GM18505 (cell line): ENCODE data around the gene PFDN1.

ENCODE experiments used
- ATAC-seq: cut with Tn5 transposase; IDR thresholded peaks from one replicate; pipeline ENCODE4 v1.9.1; 2021; ENCODE audit not compliant: unreplicated experiment
- POLR2A ChIP-seq: IDR thresholded peaks from 4 replicates; pipeline ENCODE4 v1.6.1; 2011; ENCODE audit warnings: borderline replicate concordance; ENCODE audit not compliant: insufficient read depth, insufficient read length; ENCODE audit errors: extremely low read depth

PFDN1 gene

DNA sequence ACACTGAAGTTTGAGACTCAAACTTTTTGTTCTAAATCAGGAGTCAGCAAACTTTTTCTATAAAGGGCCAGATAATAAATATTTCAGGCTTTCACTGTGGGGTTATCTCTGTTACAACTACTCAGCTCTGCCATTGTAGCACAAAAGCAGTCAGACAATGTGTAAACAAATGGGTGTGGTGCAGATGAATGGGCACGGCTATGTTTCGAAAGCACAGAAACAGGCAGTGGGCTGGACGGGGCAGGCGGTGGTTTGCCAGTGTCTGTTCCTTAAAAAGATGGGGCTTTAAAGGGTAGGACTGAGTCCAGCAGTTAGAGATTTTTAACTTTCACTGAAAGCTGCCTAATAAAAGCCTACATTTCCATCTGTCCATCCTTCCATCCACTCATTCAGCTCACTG lies 48.9 kb downstream of the PFDN1 start:
- ATAC-seq = no peak
- no peak for TF ChIP-seq POLR2A

DNA sequence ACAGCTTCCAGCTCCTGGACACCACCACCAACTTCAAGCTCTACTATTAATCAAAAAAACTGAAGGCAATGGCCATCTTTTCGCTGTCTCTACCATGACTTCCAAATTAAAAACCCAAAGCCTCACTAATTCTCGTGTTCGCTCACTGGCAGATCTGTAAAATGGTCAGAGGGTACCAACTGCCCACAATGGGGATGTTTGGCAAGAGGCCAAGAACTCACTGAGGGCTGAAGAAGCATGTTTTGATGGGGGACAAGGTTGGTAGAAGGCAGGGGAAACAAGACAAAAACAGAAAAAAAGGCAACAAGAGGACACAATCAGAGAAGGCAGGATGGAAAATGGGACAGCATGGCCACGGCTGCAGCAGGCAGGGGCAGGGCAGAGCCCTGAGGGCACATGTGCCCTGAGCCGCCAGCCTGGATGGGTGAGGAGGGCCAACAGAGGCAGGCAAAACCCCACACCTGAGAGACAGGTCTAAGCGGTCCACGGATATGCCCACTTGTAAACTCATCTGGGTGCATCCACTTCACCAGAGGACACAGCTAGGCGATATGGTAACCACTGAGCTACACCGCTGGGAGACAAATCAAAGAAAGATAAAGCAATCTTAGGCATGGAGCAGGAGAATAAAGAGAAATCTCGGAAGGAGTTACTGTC lies 50.3 kb downstream of the PFDN1 start:
- no peak for TF ChIP-seq POLR2A
- ATAC-seq = no peak

DNA sequence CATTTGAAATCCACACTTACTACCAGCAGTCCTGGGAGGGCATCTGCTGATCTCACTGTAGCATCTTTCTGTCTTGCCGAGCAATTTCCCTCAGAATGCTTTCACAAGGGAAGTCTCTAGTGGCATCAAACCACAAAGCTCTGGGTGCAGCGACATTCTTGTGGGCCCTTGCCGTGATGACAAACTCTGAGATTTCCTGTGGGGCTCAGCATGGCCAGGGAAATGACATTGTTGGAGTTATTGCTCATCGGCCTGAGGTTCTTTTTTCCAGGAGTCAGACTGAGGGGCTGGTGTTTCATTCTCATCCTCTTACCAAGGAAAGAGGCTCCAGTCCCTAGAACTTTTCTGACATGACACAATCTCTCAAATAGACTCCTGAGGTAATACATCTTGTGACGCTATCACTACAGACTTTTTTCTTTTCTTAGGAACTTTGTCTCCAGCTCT lies 51.4 kb downstream of the PFDN1 start:
- TF ChIP-seq POLR2A = no peak
- peak; percentile 75 for ATAC-seq

DNA sequence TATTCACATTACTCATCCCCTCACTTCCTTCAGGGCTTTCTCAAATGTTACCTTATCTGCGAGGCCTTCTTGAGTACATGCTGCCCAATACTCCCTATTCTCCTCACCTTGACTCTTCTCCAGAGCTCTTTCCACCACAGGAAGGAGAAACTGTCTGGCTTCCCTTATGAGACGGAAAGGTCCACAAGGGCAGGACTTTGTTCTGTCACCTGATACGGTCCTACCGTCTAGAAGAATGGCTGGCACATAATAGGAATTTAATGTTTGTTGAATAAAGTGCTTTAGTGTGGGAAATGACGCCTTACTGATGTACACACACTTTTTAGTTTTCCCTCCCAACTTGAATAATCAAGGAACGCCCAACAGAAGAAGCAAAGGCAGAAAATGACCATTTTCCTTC lies 52.5 kb downstream of the PFDN1 start:
- TF ChIP-seq POLR2A = no peak
- ATAC-seq = no peak

DNA sequence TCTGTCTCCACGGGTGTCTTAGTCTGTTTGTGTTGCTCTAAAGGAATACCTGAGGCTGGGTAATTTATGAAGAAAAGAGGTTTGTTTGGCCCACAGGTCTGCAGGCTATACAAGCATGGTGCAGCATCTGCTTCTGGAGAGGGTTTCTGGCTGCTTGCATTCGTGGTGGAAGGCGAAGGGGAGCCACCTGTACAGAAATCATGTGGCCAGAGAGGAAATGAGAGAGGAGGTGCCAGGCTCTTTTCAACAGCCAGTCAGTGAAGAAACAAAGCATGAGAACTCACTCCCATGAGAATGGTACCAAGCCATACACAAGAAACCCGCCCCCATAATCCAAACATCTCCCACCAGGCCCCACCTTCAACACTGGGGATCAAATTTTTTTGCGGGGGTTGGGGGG lies 53.4 kb downstream of the PFDN1 start:
- ATAC-seq = no peak
- TF ChIP-seq POLR2A = no peak

DNA sequence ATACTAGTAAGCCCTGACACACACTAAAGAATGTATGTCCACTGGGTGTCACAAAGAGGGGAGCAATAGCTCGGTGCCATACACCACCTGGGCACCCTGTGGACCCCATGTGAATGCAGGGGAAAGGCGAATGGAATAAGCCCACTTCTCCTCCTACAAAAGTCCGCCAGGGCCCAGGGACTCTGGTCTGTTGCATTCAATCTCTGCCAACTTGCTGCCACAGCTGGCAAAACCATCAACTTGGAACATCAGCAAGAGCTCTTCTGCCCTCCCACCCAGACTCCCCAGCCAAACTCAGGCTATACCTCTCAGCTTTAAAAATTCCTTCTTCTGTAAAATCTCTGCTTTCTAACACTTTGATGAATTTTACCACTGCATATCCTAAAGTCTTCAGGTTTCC lies 54.5 kb downstream of the PFDN1 start:
- ATAC-seq = no peak
- TF ChIP-seq POLR2A = no peak

DNA sequence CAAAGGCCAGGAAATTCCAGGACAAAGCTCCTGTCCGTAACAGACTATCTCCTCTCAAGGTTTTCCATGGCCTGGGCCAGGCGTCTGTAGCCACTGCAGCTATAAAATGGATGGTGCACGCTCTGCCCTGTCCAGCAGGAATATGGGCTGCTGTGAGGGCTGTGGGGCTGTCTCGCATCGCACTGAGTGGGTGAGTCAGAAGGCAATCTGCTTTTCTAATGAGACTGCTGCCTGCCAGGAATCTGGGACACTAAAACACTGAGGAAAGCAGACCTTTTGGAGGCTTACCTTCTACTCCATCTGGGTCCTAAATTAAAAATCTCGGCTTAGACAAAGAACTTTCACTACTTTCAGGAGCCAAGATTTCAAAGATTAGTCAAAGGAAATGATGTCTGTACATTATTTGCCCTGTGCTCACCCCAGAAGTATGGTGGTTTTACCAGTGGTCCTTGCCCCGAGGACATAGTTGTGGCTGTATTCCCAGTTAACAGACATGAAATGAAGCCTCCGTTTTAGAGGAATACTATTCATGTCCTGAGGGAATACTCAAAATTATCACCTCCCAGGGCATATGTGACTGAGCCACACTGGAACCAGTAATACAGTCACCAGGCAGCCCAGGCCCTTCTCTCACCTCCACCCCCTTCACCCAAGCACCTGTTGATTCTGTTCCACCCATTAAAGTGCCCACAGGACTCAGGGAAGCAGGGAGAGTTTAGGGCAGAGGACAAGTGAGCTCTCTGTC lies 56.4 kb downstream of the PFDN1 start:
- no peak for ATAC-seq
- no peak for TF ChIP-seq POLR2A

DNA sequence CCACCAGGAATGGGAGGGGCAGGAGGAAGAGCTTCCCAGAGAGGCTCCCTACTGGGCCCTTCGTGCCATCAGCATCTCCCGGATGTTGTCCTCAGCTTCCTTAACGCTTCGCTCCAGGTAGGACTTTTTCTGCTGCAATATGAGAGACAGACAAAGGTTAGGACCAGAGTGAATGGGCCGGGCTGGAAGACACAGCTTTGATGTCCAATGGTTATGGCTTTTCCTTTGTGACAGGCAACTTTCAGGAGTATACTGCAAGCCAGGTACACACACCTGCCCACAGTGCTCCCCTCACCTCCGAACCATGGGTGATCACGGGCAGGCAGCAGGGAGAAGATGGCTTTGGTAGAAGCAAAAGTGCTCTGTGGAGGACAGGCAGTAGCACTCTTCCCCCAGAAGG lies 57.0 kb downstream of the PFDN1 start:
- ATAC-seq = no peak
- TF ChIP-seq POLR2A = no peak

DNA sequence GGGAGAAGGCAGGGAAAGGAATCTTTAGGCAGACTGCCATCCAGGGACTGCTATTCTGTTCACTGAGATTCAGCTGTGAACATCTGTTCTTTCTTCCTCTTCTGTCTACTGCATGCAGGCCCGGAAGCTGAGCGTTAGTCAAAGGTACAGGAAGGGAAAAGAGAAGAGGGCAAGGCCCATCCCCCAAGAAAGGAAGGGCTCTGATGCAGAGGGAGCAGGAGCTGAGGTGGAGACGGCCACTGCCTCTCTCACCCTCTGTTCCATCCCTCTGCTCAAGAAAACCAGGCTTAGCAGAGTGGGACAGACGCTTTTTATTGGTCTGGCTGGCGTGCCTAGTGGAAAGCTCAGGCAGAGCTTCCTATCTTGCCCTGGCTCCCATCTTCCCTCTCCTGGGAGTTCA lies 57.6 kb downstream of the PFDN1 start:
- ATAC-seq = no peak
- no peak for TF ChIP-seq POLR2A

DNA sequence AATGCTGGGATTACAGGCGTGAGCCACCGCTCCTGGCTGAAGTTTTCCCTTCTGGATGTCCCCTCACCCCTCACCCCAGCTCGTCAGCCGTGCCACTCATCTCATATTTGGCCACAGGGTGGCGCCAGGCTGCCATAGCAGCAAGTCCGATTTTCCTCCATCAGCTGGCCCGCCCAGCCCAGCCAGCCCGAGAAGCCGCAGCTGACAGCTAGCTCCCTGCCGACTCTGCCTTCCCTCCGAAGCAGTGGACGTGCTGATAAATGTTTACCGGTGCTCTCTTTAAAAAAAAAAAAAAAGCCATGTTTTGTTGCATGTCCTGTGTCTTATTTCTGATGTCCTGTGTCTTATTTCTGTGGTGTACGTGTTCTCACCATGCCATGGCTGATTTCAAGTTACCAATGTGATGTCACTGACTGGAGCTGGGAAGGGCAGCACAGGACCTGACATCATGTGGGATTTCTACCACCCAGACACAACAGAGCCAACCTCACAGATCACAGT lies 58.3 kb downstream of the PFDN1 start:
- peak; percentile 72 for ATAC-seq
- no peak for TF ChIP-seq POLR2A

DNA sequence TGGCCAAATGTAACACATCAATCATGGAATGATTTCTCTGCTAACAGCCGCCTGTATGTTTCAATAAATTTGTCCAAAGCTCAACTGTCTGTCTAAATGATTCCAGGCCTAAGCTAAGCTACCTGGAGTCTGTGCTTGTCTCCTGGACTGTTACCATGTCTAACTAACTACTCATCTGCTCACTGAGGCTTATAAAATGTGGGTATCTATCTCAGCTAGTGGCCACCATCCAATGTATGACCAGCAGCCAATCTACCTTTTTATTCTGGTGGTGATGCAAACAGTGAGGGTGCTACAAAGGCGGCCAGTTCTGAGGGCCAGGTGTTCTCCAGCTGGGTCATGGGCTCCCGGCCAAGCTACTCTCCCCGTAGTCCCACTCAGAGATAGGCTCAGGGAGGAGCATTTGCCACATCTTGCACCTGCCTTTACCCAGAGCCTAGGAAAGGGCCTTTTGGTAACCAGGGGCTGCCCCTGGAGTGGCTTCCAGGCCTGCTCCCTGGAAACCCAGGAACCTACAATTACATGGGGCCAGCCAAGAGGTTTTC lies 59.1 kb downstream of the PFDN1 start:
- ATAC-seq = no peak
- no peak for TF ChIP-seq POLR2A

DNA sequence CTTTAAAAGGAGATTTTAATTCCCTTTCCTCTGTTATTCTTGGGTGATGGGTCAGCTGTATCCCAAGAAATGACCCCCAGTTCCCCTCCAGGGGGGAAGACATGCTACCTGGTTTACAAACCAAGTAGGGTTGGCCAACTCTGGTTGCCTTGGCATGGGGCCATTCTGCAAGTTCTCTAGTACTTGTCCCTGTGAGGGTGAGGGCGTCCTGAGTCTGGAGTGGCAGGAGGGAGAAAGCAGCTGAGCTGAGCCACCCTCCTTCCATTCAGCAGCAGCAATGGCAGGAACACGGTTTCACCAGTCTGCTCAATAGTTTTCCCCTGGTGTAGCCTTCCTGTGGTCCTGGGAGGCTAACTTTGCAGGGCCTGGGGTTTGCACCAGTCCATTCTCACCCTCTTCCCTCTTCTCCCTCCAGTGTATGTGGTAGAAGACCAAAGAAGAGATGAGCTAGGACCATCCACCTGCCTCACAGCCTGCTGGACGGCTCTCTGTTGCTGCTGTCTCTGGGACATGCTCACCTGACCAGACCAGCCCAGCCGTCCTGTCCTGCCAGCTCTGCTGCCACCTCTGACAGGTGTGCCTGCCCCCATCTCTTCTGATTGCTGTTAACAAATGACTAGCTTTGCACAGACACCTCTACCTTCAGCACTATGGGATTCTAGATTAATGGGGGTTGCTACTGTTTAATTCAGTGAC lies 59.9 kb downstream of the PFDN1 start:
- no peak for TF ChIP-seq POLR2A
- no peak for ATAC-seq

DNA sequence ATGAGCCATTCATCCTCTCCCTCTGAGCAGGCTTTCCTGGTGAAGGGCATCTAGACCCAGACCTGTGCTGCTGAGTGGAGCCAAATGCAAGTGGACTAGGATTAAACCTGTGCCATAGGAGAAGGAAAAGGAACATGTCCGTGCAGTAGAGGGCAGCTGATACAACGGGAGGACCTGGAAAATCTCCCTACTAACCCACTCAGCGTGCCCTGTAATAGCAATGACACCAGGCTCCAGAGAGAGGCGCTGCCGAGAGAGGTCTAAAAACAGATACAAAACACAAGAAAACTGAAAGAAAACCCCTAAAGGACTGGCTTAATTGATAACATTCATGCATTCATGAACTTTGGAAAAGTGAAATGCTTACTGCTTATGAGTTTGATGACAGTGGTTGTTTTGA lies 60.8 kb downstream of the PFDN1 start:
- ATAC-seq = no peak
- TF ChIP-seq POLR2A = no peak
